NCI-H1092 treated with DMSO at 0.1 percent for 48 hours (cell line): ENCODE data around the gene L3MBTL4.
"Not testable (repeated sequence)": the region's sequence is repeated elsewhere in the genome, so short reads cannot be mapped to it uniquely, and the experiment has no call there.

Experiments used
- DNase-seq: peaks from one replicate; lab custom pipeline; 2025; lab: John Stamatoyannopoulos, UW

L3MBTL4 gene

DNA sequence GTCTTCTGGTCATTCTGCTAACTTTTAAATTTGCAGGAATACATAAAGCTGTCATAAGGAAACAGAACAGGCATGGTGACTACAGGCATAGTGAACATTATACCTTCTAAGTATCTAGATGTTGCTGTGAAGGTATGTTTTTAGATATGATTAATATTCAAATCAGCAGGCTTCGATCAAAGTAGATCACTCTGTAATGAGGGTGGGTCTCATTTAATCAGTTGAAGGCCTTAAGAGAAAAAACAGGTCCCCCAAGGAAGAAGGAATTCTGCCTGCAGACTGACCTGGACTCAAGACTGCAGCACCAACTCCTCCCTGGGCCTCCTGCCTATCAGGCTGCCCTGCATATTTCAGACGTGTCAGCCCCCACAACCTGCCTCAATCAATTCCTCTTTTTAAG, 104.0 kb downstream of the L3MBTL4 start:
- no peak for DNase-seq

GRCh38 chr18:6297875-6298274, 116.8 kb downstream of the L3MBTL4 start:
- no peak for DNase-seq

GRCh38 chr18:6294148-6294784, 120.4 kb downstream of the L3MBTL4 start:
- DNase-seq: no peak

DNA sequence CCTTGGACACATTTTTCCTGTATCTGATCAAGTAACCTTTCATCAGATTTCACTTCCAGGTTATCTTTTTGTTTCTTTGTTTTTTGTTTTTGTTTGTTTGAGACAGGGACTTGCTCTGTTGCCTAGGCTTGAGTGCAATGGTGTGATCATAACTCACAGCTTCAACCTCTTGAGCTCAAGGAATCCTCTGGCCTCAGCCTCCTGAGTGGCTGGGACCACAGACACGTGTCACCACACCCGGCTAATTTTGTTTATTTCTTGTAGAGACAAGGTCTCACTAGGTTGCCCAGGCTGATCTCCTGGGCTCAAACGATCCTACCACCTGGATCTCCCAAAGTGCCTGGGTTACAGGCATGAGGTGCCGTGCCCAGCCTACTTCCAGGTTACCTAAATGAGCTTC, 124.9 kb downstream of the L3MBTL4 start:
- DNase-seq: no peak

DNA sequence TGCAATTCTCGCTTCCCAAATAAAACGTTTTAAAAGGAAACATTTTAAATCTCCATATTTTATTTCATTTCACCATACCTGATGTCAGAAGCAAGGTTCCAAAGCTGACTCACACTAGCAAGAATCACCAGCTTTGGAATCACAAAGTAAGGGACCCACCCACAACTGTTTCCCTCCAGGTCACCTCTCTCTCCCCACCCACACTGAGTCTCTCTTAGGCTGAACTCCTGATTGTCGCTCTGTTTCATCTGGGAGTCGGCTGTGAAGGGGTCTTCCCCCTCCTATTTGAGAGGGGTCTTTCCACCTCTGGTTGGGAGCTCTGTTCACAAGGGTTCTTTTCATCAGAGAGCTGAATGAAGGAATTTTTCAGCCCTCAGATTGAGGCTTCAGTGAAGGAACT, 128.1 kb downstream of the L3MBTL4 start:
- no peak for DNase-seq

DNA sequence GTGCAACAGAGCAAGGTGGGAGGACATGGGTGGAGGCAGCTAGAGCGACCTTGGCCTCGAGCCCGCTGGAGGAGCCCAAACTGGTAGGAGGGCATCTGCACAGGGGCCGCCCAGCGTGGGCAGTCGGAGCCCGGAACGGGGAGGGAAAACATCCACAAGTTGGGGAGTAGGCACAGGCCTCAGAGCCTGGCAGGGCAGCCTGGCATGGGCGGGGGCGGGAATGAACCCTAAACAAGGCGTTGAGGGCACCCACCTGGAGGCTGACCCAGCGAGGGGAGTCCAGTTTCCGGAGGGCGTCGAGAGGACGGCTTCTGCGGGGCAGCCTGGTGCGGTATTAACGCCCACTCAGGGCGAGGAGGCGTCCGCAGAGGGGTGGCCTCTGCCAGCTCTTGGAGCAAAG, 129.9 kb downstream of the L3MBTL4 start:
- DNase-seq: no peak

DNA sequence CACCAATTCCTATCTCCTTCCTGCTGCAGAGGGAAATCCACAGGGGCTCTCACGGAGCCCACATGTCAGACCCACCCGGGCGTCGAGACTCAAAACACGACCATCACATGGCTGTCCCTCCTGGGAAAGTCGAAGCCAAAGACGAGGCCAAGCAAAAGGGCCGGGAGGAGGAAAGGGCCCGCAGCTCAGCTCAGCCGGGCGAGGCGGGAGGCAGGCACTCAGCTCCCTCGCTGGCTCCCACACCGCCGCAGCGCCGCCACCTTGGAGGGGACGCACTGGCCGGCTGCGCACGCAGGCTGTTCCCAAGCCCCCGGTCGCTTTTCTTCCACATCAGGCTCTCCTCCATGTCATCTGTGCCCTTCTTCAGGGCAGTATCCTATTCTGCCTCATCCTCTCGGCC, 130.4 kb downstream of the L3MBTL4 start:
- DNase-seq: no peak

DNA sequence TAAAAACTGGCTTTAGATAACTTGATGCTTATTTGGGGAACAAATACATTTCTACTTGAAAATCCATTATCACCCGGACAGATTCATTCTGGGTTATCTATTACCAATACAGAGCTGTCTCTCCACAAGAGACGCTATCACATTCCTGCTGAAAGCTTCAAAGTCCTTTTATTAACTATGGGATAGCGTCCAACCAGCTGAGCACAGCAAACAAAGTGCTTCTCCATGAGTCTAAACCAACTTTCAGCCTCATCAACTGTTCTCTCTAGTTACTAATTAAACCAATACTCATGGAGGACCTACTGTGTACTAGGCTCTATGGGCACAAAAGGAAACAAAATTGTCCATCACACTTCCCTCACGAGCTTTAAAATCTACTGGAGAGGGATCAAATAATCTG, 132.8 kb downstream of the L3MBTL4 start:
- no peak for DNase-seq

DNA sequence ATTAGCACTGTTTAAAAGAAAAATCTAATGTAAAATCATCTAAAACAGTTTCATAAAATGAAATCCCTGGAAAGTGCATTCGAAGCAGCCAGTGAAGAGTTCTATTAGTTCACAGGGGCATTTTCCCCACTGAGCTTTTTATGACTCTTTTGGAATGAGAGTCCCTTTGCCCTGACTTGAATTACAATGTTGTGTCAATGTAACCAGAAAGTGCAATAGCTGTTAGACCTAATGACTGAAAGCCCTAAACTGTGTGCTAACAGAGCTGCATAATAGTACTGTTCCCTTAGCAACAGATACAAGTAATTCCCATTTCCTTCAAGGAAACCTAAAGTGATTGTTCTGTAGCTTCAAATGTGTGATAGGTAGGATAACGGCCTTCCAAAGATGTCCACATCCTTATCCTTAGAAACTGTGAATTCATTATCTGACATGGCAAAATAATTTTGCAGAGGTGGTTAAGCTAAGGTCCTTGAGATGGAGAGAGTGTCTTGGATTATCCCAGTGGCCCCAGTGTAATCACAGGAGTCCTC, 134.4 kb downstream of the L3MBTL4 start:
- no peak for DNase-seq

DNA sequence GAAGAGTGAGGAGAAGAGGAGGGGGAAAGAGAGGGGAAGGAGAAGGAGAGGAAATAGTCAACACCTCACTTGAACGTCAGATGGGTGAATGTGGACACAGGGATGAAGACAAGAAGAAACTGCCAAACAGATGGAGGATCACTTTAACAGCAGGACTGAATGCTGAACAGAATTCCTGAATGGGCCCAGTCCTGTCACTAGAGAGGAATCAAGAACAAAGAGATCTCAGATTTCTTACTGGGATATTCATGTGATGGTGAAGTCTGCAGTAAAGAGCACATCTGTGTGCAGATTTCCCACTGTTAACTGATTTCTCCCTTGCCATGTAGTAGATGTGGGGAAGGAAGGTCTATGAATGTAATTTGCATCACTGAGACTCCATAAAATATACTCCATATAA, 135.4 kb downstream of the L3MBTL4 start:
- DNase-seq: no peak

GRCh38 chr18:6273423-6273822, 141.3 kb downstream of the L3MBTL4 start:
- no peak for DNase-seq

GRCh38 chr18:6272144-6272543, 142.6 kb downstream of the L3MBTL4 start:
- not testable (repeated sequence) for DNase-seq

DNA sequence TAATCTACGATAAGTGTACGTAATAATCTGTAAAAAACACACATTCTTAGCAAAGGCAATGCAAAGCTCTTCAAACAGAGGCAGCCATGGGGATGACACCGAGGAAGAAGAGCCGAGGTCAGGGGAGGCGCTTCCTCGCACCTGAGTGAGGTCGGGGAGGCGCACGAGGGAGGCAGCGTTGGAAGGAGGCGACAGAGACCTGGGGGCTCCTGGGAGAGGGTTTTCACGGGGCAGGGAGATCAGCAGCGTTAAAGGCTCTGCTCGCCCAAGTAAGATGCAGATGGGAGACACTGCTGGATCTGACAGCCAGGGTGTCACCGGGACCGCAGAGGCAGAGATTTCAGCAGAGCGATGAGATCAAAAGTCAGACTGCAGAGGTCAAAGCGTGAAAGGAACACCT, 143.1 kb downstream of the L3MBTL4 start:
- DNase-seq: no peak

GRCh38 chr18:6270771-6271216, 143.9 kb downstream of the L3MBTL4 start:
- no peak for DNase-seq

- DNase-seq: no peak
Observed at GRCh38 chr18:6269660-6270332, 144.9 kb downstream of the L3MBTL4 start.

GRCh38 chr18:6266212-6266611, 148.5 kb downstream of the L3MBTL4 start:
- no peak for DNase-seq

DNA sequence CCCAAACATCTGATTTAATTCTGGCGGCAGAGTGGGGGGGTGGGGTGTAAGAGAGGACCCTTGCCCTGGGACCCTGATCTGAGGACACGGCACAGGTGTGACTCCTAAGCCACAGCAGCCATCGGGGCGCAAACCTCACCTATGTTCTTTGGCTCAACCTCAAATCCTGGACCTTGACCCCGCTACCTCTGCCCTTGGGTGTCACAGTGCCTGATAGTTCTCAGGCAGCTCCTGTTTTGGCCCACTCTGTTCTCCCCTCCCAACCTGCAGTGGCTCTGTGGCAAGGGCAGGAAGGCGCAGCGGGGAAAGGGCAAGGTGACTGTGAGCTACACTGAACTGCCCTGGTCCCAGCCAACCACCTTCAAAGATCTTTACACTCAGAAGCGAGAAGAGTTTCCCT, 152.8 kb downstream of the L3MBTL4 start:
- DNase-seq: no peak

GRCh38 chr18:6259324-6259723, 155.4 kb downstream of the L3MBTL4 start:
- not testable (repeated sequence) for DNase-seq

GRCh38 chr18:6257950-6258349, 156.8 kb downstream of the L3MBTL4 start:
- no peak for DNase-seq

- DNase-seq: no peak
Observed at GRCh38 chr18:6256521-6256920, 158.2 kb downstream of the L3MBTL4 start.

- no peak for DNase-seq
Observed at GRCh38 chr18:6255886-6256285, 158.8 kb downstream of the L3MBTL4 start.

DNA sequence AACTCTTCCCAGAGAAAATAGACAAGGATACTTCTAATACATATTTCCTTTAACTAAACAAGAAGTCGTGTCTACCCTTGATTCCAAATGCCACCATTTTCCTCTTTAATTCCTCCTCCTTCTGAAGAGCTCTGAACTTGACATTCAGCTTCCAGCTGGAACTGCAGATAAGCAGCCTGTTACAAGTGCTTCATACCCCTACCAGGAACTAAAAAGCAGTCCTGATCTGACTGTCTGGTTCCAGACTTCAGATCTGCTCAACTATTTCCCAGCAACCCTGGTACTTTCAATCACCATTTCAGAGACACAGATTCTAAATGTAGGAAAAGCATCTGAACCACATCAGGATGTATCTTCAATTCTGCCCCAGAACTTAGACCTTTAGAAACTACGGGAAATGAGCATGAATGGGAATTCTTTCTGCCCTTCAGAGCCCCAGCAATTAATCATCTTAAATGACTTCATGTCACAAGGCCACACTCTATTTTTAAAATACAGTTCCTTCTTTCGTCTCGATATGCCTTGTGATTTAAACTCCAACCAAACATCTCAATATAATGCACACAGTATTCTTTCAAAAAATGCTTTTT, 159.5 kb downstream of the L3MBTL4 start:
- no peak for DNase-seq

GRCh38 chr18:6254456-6254855, 160.3 kb downstream of the L3MBTL4 start:
- no peak for DNase-seq
